HTR-8/SVneo (cell line): ENCODE results near the gene ATP5PD.

Source experiments
- DNase-seq: peaks from one replicate; pipeline ENCODE4 v3.0.0; 2011; ENCODE audit warnings: low spot score, mixed read lengths; ENCODE audit not compliant: insufficient read length
- FAIRE-seq: peaks from 2 replicates; lab custom pipeline; 2011; peaks lifted over from hg19 to GRCh38; lab: Jason Lieb, UNC

The ATP5PD gene

GRCh38 chr17:75046407-75047289 is at the start of gene ATP5PD, which contains the start of gene KCTD2:
Gene ATP5PD, minus strand, starts transcription at chr17:75046969. Its CDS starts 4,319 bp downstream, at chr17:75042650.
Gene KCTD2, plus strand, starts transcription at chr17:75047225. Its CDS starts 26 bp downstream, at chr17:75047251.
- peak; percentile 99 for DNase-seq
- peak; percentile 99 for FAIRE-seq

- DNase-seq (peak; percentile 96), FAIRE-seq (peak; percentile 100)
Measured at GRCh38 chr17:75096082-75096625, 49.4 kb upstream of the ATP5PD start.

- FAIRE-seq, result peak; percentile 51
- DNase-seq, result no peak
Measured at GRCh38 chr17:75094871-75095399, 48.2 kb upstream of the ATP5PD start.

- no peak for FAIRE-seq
- no peak for DNase-seq
Measured at GRCh38 chr17:75093548-75094158, 46.9 kb upstream of the ATP5PD start.

GRCh38 chr17:75091855-75092327 is 45.1 kb upstream of the ATP5PD start:
- DNase-seq (no peak), FAIRE-seq (peak; percentile 96)

GRCh38 chr17:75090871-75091854 is 44.4 kb upstream of the ATP5PD start:
- DNase-seq (no peak), FAIRE-seq (peak; percentile 16)

GRCh38 chr17:75088465-75089417 is 42.0 kb upstream of the ATP5PD start:
- DNase-seq, result no peak
- FAIRE-seq, result no peak

GRCh38 chr17:75087558-75088453 is 41.0 kb upstream of the ATP5PD start, which contains the start of gene SLC16A5:
Gene SLC16A5, plus strand, starts transcription at chr17:75087954. Its CDS starts 5,683 bp downstream, at chr17:75093637.
- FAIRE-seq, result peak; percentile 83
- peak; percentile 97 for DNase-seq

- DNase-seq (no peak), FAIRE-seq (no peak)
Measured at GRCh38 chr17:75087182-75087557, 40.4 kb upstream of the ATP5PD start.

- DNase-seq (no peak), FAIRE-seq (no peak)
Measured at GRCh38 chr17:75086496-75087181, 39.9 kb upstream of the ATP5PD start.

- DNase-seq (no peak), FAIRE-seq (no peak)
Measured at GRCh38 chr17:75084039-75084660, 37.4 kb upstream of the ATP5PD start.

- no peak for FAIRE-seq
- DNase-seq, result no peak
Measured at GRCh38 chr17:75082683-75083082, 35.9 kb upstream of the ATP5PD start.

- DNase-seq, result no peak
- FAIRE-seq, result no peak
Measured at GRCh38 chr17:75081611-75082540, 35.1 kb upstream of the ATP5PD start.

GRCh38 chr17:75079023-75079373 is 32.2 kb upstream of the ATP5PD start:
- FAIRE-seq, result peak; percentile 88
- DNase-seq, result no peak

- FAIRE-seq (peak; percentile 69), DNase-seq (peak; percentile 88)
Measured at GRCh38 chr17:75078284-75079022, 31.7 kb upstream of the ATP5PD start.
